NCI-H2227 (cell line): ENCODE results near the gene METTL4.

Source experiments
- DNase-seq: peaks from one replicate; lab custom pipeline; 2025; ENCODE audit not compliant: unreplicated experiment; lab: John Stamatoyannopoulos, UW

Gene METTL4

GRCh38 chr18:2522112-2522511 is 49.2 kb downstream of the METTL4 start:
- DNase-seq = no peak

GRCh38 chr18:2518473-2518872 is 52.8 kb downstream of the METTL4 start:
- DNase-seq = no peak

GRCh38 chr18:2515908-2516625 is 55.2 kb downstream of the METTL4 start:
- no peak for DNase-seq

GRCh38 chr18:2515171-2515787 is 56.0 kb downstream of the METTL4 start:
- no peak for DNase-seq

GRCh38 chr18:2513616-2514015 is 57.7 kb downstream of the METTL4 start:
- no peak for DNase-seq

- no peak for DNase-seq
Measured at GRCh38 chr18:2512059-2512458, 59.2 kb downstream of the METTL4 start.

- no peak for DNase-seq
Measured at GRCh38 chr18:2511451-2511850, 59.9 kb downstream of the METTL4 start.

GRCh38 chr18:2510416-2510815 is 60.9 kb downstream of the METTL4 start:
- no peak for DNase-seq

- DNase-seq = no peak
Measured at GRCh38 chr18:2508678-2509077, 62.6 kb downstream of the METTL4 start.

GRCh38 chr18:2508155-2508554 is 63.1 kb downstream of the METTL4 start:
- no peak for DNase-seq

- DNase-seq = no peak
Measured at GRCh38 chr18:2504642-2505041, 66.7 kb downstream of the METTL4 start.

GRCh38 chr18:2502880-2503279 is 68.4 kb downstream of the METTL4 start:
- DNase-seq = no peak

- no peak for DNase-seq
Measured at GRCh38 chr18:2502394-2502793, 68.9 kb downstream of the METTL4 start.

GRCh38 chr18:2497797-2498196 is 73.5 kb downstream of the METTL4 start:
- no peak for DNase-seq

GRCh38 chr18:2495381-2495780 is 75.9 kb downstream of the METTL4 start:
- no peak for DNase-seq

- DNase-seq = no peak
Measured at GRCh38 chr18:2494921-2495320, 76.4 kb downstream of the METTL4 start.
